HCT116 (cell line): Measurements from ENCODE around the gene HIVEP3. TPM values are rescaled to one million over a fixed set of nuclear protein-coding genes. Genes with fewer than 3 reads are reported as not detected.

ENCODE experiments used
- ATAC-seq: fragments of 200-7000 bp; cut with Tn5 transposase; 2 replicates; pipeline ENCODE4 v1.9.1; 2020; ENCODE audit warnings: mild to moderate bottlenecking, moderate library complexity
- BruUV-seq: library from RNA; stranded (reverse); fragments of 400-500 nt; replicated peaks from 2 replicates; lab custom pipeline; 2021; lab: Mats Ljungman, UMichigan
- CTCF ChIA-PET: fragments of 300-600 bp; sonication (Branson Sonifier 250); formaldehyde crosslinking; loops from one replicate; lab custom pipeline; 2021; ENCODE audit warnings: antibody characterized with exemption; lab: Charles Lee
- POLR2A ChIA-PET: fragments of 300-600, 350-600 bp; sonication (Branson Sonifier 250); formaldehyde crosslinking; loops from one replicate; lab custom pipeline; 2021; ENCODE audit warnings: antibody characterized with exemption; lab: Charles Lee
- RAD21 ChIA-PET, 2 experiments: fragments of 300-600 bp; sonication (Branson Sonifier 250); formaldehyde crosslinking; loops; one replicate each; lab custom pipeline; 2023; ENCODE audit warnings: low total read pairs in 2 of 2; ENCODE audit not compliant: uncharacterized antibody in 2 of 2, unreplicated experiment in 2 of 2, low non-redundant PET in 1 of 2; lab: Charles Lee
- DNase-seq: peaks from one replicate; pipeline ENCODE4 v3.0.0-alpha.2; 2010; ENCODE audit warnings: low read depth, low spot score
- H2AFZ ChIP-seq: fragments of 200-600 bp; shearing (Covaris generic), sonication (generic); 2 replicates; pipeline ENCODE4 v1.6.1; 2017; ENCODE audit warnings: low read depth, mixed run types, mixed read lengths, antibody characterized with exemption, low read length; ENCODE audit not compliant: poor library complexity, severe bottlenecking
- H3K27ac ChIP-seq: 2 replicates; pipeline ENCODE4 v1.5.1; 2012; ENCODE audit warnings: low read depth, low read length
- H3K27me3 ChIP-seq: fragments of 200-600 bp; sonication (generic); 2 replicates; pipeline ENCODE4 v1.6.1; 2016; ENCODE audit warnings: mixed run types, low read length, mixed read lengths; ENCODE audit not compliant: insufficient read depth
- H3K36me3 ChIP-seq, 2 experiments: fragments of 200-500 bp in 1 of 2; fragments of 200-600 bp in 1 of 2; sonication (Bioruptor generic) in 1 of 2; sonication (generic) in 1 of 2; 2 replicates each; pipeline versions ENCODE4 v1.5.1 to v1.6.1; 2014 to 2016; ENCODE audit warnings: low read length in 2 of 2, inconsistent platforms in 1 of 2, mixed read lengths in 1 of 2, mixed run types in 1 of 2; ENCODE audit not compliant: insufficient read depth in 2 of 2, control insufficient read depth in 1 of 2
- H3K4me1 ChIP-seq, 2 experiments: fragments of 200-600 bp in 1 of 2; sonication (generic) in 1 of 2; 2 replicates each; pipeline versions ENCODE4 v1.5.1 to v1.6.1; 2012 to 2017; ENCODE audit warnings: low read length in 2 of 2, inconsistent platforms in 1 of 2, mild to moderate bottlenecking in 1 of 2, mixed read lengths in 1 of 2, mixed run types in 1 of 2, moderate library complexity in 1 of 2; ENCODE audit not compliant: insufficient read depth in 2 of 2, control insufficient read depth in 1 of 2
- H3K4me2 ChIP-seq: fragments of 200-600 bp; sonication (generic); 2 replicates; pipeline ENCODE4 v1.6.1; 2017; ENCODE audit warnings: mixed run types, low read length, mixed read lengths
- H3K4me3 ChIP-seq, 2 experiments: fragments of 200-600 bp in 1 of 2; sonication (generic) in 1 of 2; replicated peaks in 1 of 2; 2 replicates each; pipeline ENCODE4 v1.5.1; 2011 to 2016; ENCODE audit warnings: low read length in 2 of 2, control low read depth in 1 of 2, low read depth in 1 of 2, mild to moderate bottlenecking in 1 of 2, mixed read lengths in 1 of 2, mixed run types in 1 of 2
- H3K79me2 ChIP-seq: fragments of 200-600 bp; sonication (generic); 2 replicates; pipeline ENCODE4 v1.6.1; 2017; ENCODE audit warnings: mild to moderate bottlenecking, mixed run types, low read length, moderate library complexity, mixed read lengths; ENCODE audit not compliant: insufficient read depth
- H3K9ac ChIP-seq: fragments of 200-600 bp; sonication (generic); 2 replicates; pipeline ENCODE4 v1.6.1; 2016; ENCODE audit warnings: low read length, mixed read lengths
- H3K9me2 ChIP-seq: fragments of 200-600 bp; sonication (generic), shearing (Covaris generic); 2 replicates; pipeline ENCODE4 v1.6.1; 2017; ENCODE audit warnings: mixed run types, mild to moderate bottlenecking, moderate library complexity; ENCODE audit not compliant: insufficient read depth
- H3K9me3 ChIP-seq, 2 experiments: fragments of 200-500 bp in 1 of 2; fragments of 200-600 bp in 1 of 2; sonication (Bioruptor generic) in 1 of 2; sonication (generic) in 1 of 2; 2 replicates each; pipeline ENCODE4 v1.6.1; 2014 to 2017; ENCODE audit warnings: low read length in 2 of 2, mixed read lengths in 2 of 2, inconsistent platforms in 1 of 2, low read depth in 1 of 2, mild to moderate bottlenecking in 1 of 2, mixed run types in 1 of 2, moderate library complexity in 1 of 2; ENCODE audit not compliant: control insufficient read depth in 1 of 2, insufficient read depth in 1 of 2
- H4K20me1 ChIP-seq: fragments of 200-600 bp; sonication (generic), shearing (Covaris generic); 2 replicates; pipeline ENCODE4 v1.6.1; 2017; ENCODE audit warnings: mixed run types, mild to moderate bottlenecking, moderate library complexity; ENCODE audit not compliant: insufficient read depth
- CEBPB ChIP-seq: IDR thresholded peaks from 2 replicates; pipeline ENCODE4 v1.6.1; 2012; ENCODE audit warnings: low read depth
- EGR1 ChIP-seq: IDR thresholded peaks from 2 replicates; pipeline ENCODE4 v1.6.1; 2012; ENCODE audit warnings: low read depth
- ELF1 ChIP-seq: IDR thresholded peaks from 2 replicates; pipeline ENCODE4 v1.6.1; 2012; ENCODE audit warnings: low read depth, borderline replicate concordance
- EZH2 ChIP-seq: fragments of 200-600 bp; sonication (generic); IDR thresholded peaks from 2 replicates; pipeline ENCODE4 v1.6.1; 2017; ENCODE audit warnings: antibody characterized with exemption, mixed run types
- EZH2phosphoT487 ChIP-seq: fragments of 200-600 bp; IDR thresholded peaks from 2 replicates; pipeline ENCODE4 v1.6.1; 2018; ENCODE audit warnings: antibody characterized with exemption, borderline replicate concordance
- FOSL1 ChIP-seq: IDR thresholded peaks from 2 replicates; pipeline ENCODE4 v1.6.1; 2012; ENCODE audit warnings: low read depth
- JUND ChIP-seq: IDR thresholded peaks from 2 replicates; pipeline ENCODE4 v1.6.1; 2012
- POLR2AphosphoS5 ChIP-seq: IDR thresholded peaks from 2 replicates; pipeline ENCODE4 v1.6.1; 2011; ENCODE audit warnings: mild to moderate bottlenecking, low read depth, low read length, moderate library complexity
- SIN3A ChIP-seq: IDR thresholded peaks from 2 replicates; pipeline ENCODE4 v1.6.1; 2012; ENCODE audit warnings: low read depth
- SP1 ChIP-seq: IDR thresholded peaks from 2 replicates; pipeline ENCODE4 v1.6.1; 2012; ENCODE audit warnings: low read depth
- SRF ChIP-seq: IDR thresholded peaks from 2 replicates; pipeline ENCODE4 v1.6.1; 2012; ENCODE audit warnings: low read depth
- YY1 ChIP-seq: IDR thresholded peaks from 2 replicates; pipeline ENCODE4 v1.6.1; 2011; ENCODE audit warnings: low read length, low read depth, moderate library complexity, mild to moderate bottlenecking; ENCODE audit not compliant: insufficient replicate concordance; ENCODE audit errors: extremely low read depth
- ZFX ChIP-seq: fragments of 450-650 bp; IDR thresholded peaks from 2 replicates; pipeline ENCODE4 v1.6.1; 2017
- intact Hi-C: fragments of 100-400 bp; cut with micrococcal nuclease; formaldehyde crosslinking; loops from 2 replicates; pipeline ENCODE4 v1.10.0; 2022
- total RNA-seq: library from RNA; stranded (reverse); gene quantifications from one replicate; pipeline ENCODE4 v1.2.1, GENCODE V29; 2021; ENCODE audit not compliant: unreplicated experiment
- TF ChIP-seq, protein P1 (sequence below), 3 experiments: fragments of 200-600 bp in 1 of 3; sonication (generic) in 1 of 3; IDR thresholded peaks in 2 of 3; conservative IDR thresholded peaks in 1 of 3; 2 replicates each; pipeline ENCODE4 v1.5.1; 2012 to 2017; ENCODE audit warnings: low read depth in 2 of 3, low read length in 2 of 3, antibody characterized with exemption in 1 of 3, borderline replicate concordance in 1 of 3, control low read depth in 1 of 3, mild to moderate bottlenecking in 1 of 3, mixed read lengths in 1 of 3, mixed run types in 1 of 3, moderate library complexity in 1 of 3; ENCODE audit not compliant: insufficient read depth in 1 of 3
- TF ChIP-seq, protein P2 (sequence below): IDR thresholded peaks from 2 replicates; pipeline ENCODE4 v1.6.1; 2012
- TF ChIP-seq, protein P3 (sequence below): IDR thresholded peaks from 2 replicates; pipeline ENCODE4 v1.6.1; 2011; ENCODE audit warnings: mild to moderate bottlenecking, low read length, moderate library complexity; ENCODE audit not compliant: insufficient replicate concordance; ENCODE audit errors: extremely low read depth

The HIVEP3 gene
- total RNA-seq, 1 experiment from 2014 or later: 7.1 TPM

DNA sequence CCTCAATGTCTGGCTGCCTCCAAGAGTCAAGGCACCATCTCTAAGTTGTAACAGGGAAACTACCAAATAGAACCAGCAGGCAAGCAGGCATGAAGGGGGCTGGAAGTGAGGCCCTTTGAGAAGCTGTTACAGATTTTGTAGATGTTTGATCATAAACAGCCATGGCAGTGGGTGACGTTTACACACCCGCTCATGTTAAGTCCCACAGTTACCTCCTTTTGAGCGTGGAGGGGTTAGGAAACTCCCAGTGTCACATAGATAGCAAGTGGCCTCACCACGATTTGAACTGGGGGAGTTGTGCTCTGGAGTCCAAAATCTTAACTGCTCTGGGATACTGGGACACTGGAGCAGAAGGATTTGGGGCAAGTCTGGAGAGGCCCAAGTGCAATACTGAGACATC is 192.4 kb downstream of the HIVEP3 start (continued):
- no peak for TF ChIP-seq EZH2phosphoT487
- TF ChIP-seq, all 23 proteins: peak for 0

DNA sequence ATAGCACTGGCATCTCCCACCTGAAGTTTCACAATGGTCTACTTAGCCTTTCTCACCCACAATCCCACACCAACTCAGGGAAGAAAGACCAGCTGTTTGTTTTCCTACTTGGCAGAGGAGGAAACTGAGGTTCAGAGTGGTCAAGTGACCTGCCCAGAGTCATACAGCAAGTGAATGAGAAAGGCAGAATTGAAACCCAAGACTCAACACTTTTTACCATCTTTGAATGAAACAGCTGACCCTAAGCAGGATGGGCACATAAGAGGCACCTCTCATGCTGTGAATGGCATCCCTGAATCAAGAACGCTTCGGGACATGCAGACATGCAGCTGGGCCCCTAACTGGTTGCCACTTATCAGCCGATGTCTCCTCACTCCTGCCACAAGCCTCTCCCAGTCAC is 193.8 kb downstream of the HIVEP3 start:
- DNase-seq: no peak
- Histone ChIP-seq H3K4me2 (no peak overlapping the region), H3K9me3 (no peaks in the 10 kb centered on the region), H2AFZ (no peak overlapping the region), H3K27me3 (peaks cover 9% of the 10 kb centered on the region; the same call in 1 of the 2 replicates), H3K9ac (no peak overlapping the region), H3K9me2 (no peaks in the 10 kb centered on the region), H4K20me1 (no peaks in the 10 kb centered on the region), H3K27ac (no peak overlapping the region), H3K4me3 (no peak overlapping the region), H3K4me1 (no peaks in the 10 kb centered on the region), H3K36me3 (no peaks in the 10 kb centered on the region), H3K79me2 (no peaks in the 10 kb centered on the region)
- ChIA-PET POLR2A (no interaction called here), CTCF (no interaction called here), RAD21 (no interaction called here)
- ATAC-seq: no peak
- TF ChIP-seq JUND (no peak), EGR1 (no peak)
- intact Hi-C loops: no loop called here
- no TSS peak for BruUV-seq

DNA sequence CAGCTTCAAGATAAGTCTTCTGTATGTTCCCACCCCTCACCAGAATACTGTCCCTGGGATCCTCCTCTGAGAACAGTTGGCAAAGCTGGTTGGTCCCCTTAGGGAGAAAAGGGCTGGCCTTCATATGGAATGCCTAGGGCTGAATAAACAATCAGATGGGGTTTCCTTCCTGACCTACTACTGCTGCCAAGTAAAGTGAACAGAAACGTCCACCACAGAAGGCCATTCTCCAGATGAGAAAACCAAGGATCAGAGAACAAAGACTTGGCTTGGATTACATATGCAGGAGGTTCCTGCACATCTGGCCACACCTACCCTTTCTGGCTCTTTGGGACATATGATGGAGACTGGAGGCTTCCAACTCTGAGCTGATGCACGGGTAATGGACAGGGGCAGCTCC is 194.5 kb downstream of the HIVEP3 start:
- no TSS peak for BruUV-seq
- Histone ChIP-seq H3K79me2 (no peaks in the 10 kb centered on the region), H3K27ac (no peak overlapping the region), H2AFZ (no peak overlapping the region), H3K27me3 (peaks cover 9% of the 10 kb centered on the region; the same call in 1 of the 2 replicates), H4K20me1 (no peaks in the 10 kb centered on the region), H3K36me3 (no peaks in the 10 kb centered on the region), H3K4me3 (no peak overlapping the region), H3K9me2 (no peaks in the 10 kb centered on the region), H3K4me1 (no peaks in the 10 kb centered on the region), H3K4me2 (no peak overlapping the region), H3K9me3 (no peaks in the 10 kb centered on the region), H3K9ac (no peak overlapping the region)
- DNase-seq (no peak), ATAC-seq (no peak)
- intact Hi-C loops: no loop called here
- RAD21 ChIA-PET: no interaction called here
- CTCF ChIA-PET: no interaction called here
- POLR2A ChIA-PET: no interaction called here
- TF ChIP-seq EZH2 (no peak), SRF (no peak), YY1 (no peak), SP1 (no peak), ZFX (no peak), ELF1 (no peak), SIN3A (no peak), FOSL1 (no peak), POLR2AphosphoS5 (no peak), CEBPB (no peak), EGR1 (no peak)
- TF ChIP-seq, protein P1, sequence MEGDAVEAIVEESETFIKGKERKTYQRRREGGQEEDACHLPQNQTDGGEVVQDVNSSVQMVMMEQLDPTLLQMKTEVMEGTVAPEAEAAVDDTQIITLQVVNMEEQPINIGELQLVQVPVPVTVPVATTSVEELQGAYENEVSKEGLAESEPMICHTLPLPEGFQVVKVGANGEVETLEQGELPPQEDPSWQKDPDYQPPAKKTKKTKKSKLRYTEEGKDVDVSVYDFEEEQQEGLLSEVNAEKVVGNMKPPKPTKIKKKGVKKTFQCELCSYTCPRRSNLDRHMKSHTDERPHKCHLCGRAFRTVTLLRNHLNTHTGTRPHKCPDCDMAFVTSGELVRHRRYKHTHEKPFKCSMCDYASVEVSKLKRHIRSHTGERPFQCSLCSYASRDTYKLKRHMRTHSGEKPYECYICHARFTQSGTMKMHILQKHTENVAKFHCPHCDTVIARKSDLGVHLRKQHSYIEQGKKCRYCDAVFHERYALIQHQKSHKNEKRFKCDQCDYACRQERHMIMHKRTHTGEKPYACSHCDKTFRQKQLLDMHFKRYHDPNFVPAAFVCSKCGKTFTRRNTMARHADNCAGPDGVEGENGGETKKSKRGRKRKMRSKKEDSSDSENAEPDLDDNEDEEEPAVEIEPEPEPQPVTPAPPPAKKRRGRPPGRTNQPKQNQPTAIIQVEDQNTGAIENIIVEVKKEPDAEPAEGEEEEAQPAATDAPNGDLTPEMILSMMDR (IDR thresholded peaks at IDR 0.05 in 2 of 3, conservative IDR thresholded peaks at IDR 0.05 in 1 of 3; ENCODE audit: borderline replicate concordance in 1 of 3, insufficient read depth in 1 of 3, low read depth in 2 of 3, low read length in 2 of 3): no peak
- TF ChIP-seq, protein P2, sequence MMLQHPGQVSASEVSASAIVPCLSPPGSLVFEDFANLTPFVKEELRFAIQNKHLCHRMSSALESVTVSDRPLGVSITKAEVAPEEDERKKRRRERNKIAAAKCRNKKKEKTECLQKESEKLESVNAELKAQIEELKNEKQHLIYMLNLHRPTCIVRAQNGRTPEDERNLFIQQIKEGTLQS: no peak
- TF ChIP-seq, protein P3, sequence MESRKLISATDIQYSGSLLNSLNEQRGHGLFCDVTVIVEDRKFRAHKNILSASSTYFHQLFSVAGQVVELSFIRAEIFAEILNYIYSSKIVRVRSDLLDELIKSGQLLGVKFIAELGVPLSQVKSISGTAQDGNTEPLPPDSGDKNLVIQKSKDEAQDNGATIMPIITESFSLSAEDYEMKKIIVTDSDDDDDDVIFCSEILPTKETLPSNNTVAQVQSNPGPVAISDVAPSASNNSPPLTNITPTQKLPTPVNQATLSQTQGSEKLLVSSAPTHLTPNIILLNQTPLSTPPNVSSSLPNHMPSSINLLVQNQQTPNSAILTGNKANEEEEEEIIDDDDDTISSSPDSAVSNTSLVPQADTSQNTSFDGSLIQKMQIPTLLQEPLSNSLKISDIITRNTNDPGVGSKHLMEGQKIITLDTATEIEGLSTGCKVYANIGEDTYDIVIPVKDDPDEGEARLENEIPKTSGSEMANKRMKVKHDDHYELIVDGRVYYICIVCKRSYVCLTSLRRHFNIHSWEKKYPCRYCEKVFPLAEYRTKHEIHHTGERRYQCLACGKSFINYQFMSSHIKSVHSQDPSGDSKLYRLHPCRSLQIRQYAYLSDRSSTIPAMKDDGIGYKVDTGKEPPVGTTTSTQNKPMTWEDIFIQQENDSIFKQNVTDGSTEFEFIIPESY: no peak
